MM.1S (cell line): ENCODE results near the gene UQCC2.

ENCODE experiments used
- CTCF ChIP-seq: fragments of 300-600 bp; sonication (generic); IDR thresholded peaks from 2 replicates; pipeline ENCODE4 v1.5.1; 2016; ENCODE audit warnings: antibody characterized with exemption, low read length, mixed read lengths
- EZH2 ChIP-seq: fragments of 300-600 bp; sonication (generic); optimal IDR thresholded peaks from 2 replicates; pipeline ENCODE3; 2017; ENCODE audit warnings: low read depth, mild to moderate bottlenecking, antibody characterized with exemption, low read length, mixed read lengths
- EZH2phosphoT487 ChIP-seq: fragments of 300-600 bp; sonication (generic); IDR thresholded peaks from 2 replicates; pipeline ENCODE4 v1.6.1; 2018; ENCODE audit warnings: antibody characterized with exemption, low read length

- no peak for TF ChIP-seq CTCF
- TF ChIP-seq EZH2 = no peak
- no peak for TF ChIP-seq EZH2phosphoT487
These were observed 47.6 kb downstream of the UQCC2 start for GRCh38 chr6:33663727-33664449.
